PC-3 (cell line): Measurements from ENCODE around the gene OVAAL. TPM values are rescaled to one million over a fixed set of nuclear protein-coding genes. Genes with fewer than 3 reads are reported as not detected.

Experiments used
- ATAC-seq: fragments of 200-7000 bp; cut with Tn5 transposase; 2 replicates; pipeline ENCODE4 v1.9.1; 2020; ENCODE audit warnings: mild to moderate bottlenecking, moderate library complexity
- BruUV-seq: library from RNA; stranded (reverse); fragments of 400-500 nt; replicated peaks from 2 replicates; lab custom pipeline; 2021; lab: Mats Ljungman, UMichigan
- CTCF ChIA-PET: fragments of 300-600 bp; sonication (Branson Sonifier 250); formaldehyde crosslinking; loops from one replicate; lab custom pipeline; 2022; ENCODE audit warnings: antibody characterized with exemption; lab: Charles Lee
- POLR2A ChIA-PET: fragments of 300-600 bp; sonication (Branson Sonifier 250); formaldehyde crosslinking; loops from one replicate; lab custom pipeline; 2022; ENCODE audit warnings: antibody characterized with exemption; ENCODE audit not compliant: unreplicated experiment; lab: Charles Lee
- DNase-seq: peaks from one replicate; pipeline ENCODE4 v3.0.0-alpha.2; 2015
- H2AFZ ChIP-seq: fragments of 300-600 bp; sonication (generic); 2 replicates; pipeline ENCODE4 v1.6.0; 2016; ENCODE audit warnings: antibody characterized with exemption, low read length
- H3F3A ChIP-seq: fragments of 300-600 bp; sonication (generic); one replicate; pipeline ENCODE4 v1.6.0; 2017; ENCODE audit warnings: antibody characterized with exemption, low read length, control low read depth, mild to moderate bottlenecking; ENCODE audit not compliant: unreplicated experiment
- H3K27ac ChIP-seq: fragments of 300-600 bp; sonication (generic); 2 replicates; pipeline ENCODE4 v1.5.1; 2016; ENCODE audit warnings: mild to moderate bottlenecking, low read length
- H3K27me3 ChIP-seq: fragments of 300-600 bp; sonication (generic); 2 replicates; pipeline ENCODE4 v1.6.1; 2016; ENCODE audit warnings: low read length, mixed read lengths
- H3K36me3 ChIP-seq: fragments of 300-600 bp; sonication (generic); 2 replicates; pipeline ENCODE4 v1.6.1; 2016; ENCODE audit warnings: low read depth, mixed run types, low read length, mixed read lengths
- H3K4me1 ChIP-seq: fragments of 300-600 bp; sonication (generic); 2 replicates; pipeline ENCODE4 v1.5.1; 2016; ENCODE audit warnings: low read length; ENCODE audit not compliant: insufficient read depth
- H3K4me2 ChIP-seq: fragments of 300-600 bp; sonication (generic); 2 replicates; pipeline ENCODE4 v1.6.0; 2016; ENCODE audit warnings: low read length
- H3K4me3 ChIP-seq: fragments of 300-600 bp; sonication (generic); 2 replicates; pipeline ENCODE4 v1.5.1; 2016; ENCODE audit warnings: mild to moderate bottlenecking, low read length, mixed read lengths
- H3K79me2 ChIP-seq: fragments of 300-600 bp; sonication (generic); 2 replicates; pipeline ENCODE4 v1.6.1; 2017; ENCODE audit warnings: low read length, mixed read lengths
- H3K9ac ChIP-seq: fragments of 300-600 bp; sonication (generic); 2 replicates; pipeline ENCODE4 v1.6.0; 2016; ENCODE audit warnings: mild to moderate bottlenecking, low read length
- H3K9me2 ChIP-seq: fragments of 300-600 bp; sonication (generic); replicated peaks from 2 replicates; pipeline ENCODE4 v1.6.1; 2016; ENCODE audit warnings: mixed run types, low read length, mixed read lengths
- H3K9me3 ChIP-seq: fragments of 300-600 bp; sonication (generic); 2 replicates; pipeline ENCODE4 v1.6.1; 2016; ENCODE audit warnings: low read length, mixed read lengths
- H4K20me1 ChIP-seq: fragments of 300-600 bp; sonication (generic); 2 replicates; pipeline ENCODE4 v1.6.1; 2016; ENCODE audit warnings: low read length, mixed read lengths
- EZH2 ChIP-seq: fragments of 300-600 bp; sonication (generic); IDR thresholded peaks from one replicate; pipeline ENCODE4 v1.6.1; 2017; ENCODE audit warnings: antibody characterized with exemption, mild to moderate bottlenecking, low read length; ENCODE audit not compliant: unreplicated experiment
- EZH2phosphoT487 ChIP-seq: fragments of 300-600 bp; sonication (generic); IDR thresholded peaks from 2 replicates; pipeline ENCODE4 v1.6.1; 2018; ENCODE audit warnings: mild to moderate bottlenecking, antibody characterized with exemption, low read length, borderline replicate concordance
- intact Hi-C: fragments of 100-400 bp; cut with micrococcal nuclease; formaldehyde crosslinking; loops from 2 replicates; pipeline ENCODE4 v1.9.0; 2023
- total RNA-seq: library from RNA; depleted of rRNA; stranded (reverse); fragments of >200 nt; gene quantifications from 2 replicates; pipeline ENCODE4 v1.2.3, GENCODE V29; 2014
- TF ChIP-seq, protein P1 (sequence below): fragments of 300-600 bp; sonication (generic); conservative IDR thresholded peaks from 2 replicates; pipeline ENCODE4 v1.5.1; 2017; ENCODE audit warnings: antibody characterized with exemption, low read depth, mild to moderate bottlenecking, low read length

OVAAL gene
- total RNA-seq, 1 experiment from 2014 or later, result not detected

DNA sequence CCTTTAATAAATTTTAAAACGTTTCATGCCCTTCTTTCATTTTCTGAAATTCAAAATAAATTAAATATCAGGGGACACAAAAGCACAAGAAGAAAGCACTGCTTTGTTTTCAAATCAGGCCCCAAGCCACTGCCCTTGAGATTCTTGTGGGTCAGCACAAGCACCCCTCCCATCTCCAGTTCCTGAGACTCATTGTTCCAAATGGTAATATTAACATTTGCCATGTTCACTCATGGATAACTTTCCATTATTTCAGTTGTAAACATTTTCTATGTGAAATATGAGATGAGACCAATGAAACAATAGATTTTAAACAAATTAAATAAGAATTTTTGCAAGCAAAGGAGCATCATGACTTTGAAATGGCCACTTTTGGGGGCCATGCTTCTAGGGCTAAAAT is 7.7 kb downstream of the OVAAL start:
- H3K4me2 ChIP-seq, result no peak overlapping the region
- ATAC-seq, result no peak
- H3K4me3 ChIP-seq, result no peak overlapping the region
- H4K20me1 ChIP-seq, result no peaks in the 10 kb centered on the region
- no peak for DNase-seq
- no peak overlapping the region for H3K9ac ChIP-seq
- no peaks in the 10 kb centered on the region for H3K27me3 ChIP-seq
- H3K9me3 ChIP-seq, result no peaks in the 10 kb centered on the region
- 0 out of 2 replicates have a peak, but pooled peaks cover 9% of the 10 kb centered on the region for H3K4me1 ChIP-seq
- H3K27ac ChIP-seq, result no peak overlapping the region
- POLR2A ChIA-PET, result no interaction called here
- intact Hi-C loops, result no loop called here
- no peaks in the 10 kb centered on the region for H3K9me2 ChIP-seq
- CTCF ChIA-PET, result no interaction called here
- no peaks in the 10 kb centered on the region for H3K36me3 ChIP-seq
- H2AFZ ChIP-seq, result no peak overlapping the region
- no TSS peak for BruUV-seq
- no peaks in the 10 kb centered on the region for H3K79me2 ChIP-seq
- TF ChIP-seq EZH2, result no peak
- TF ChIP-seq EZH2phosphoT487, result no peak
- TF ChIP-seq, protein P1, sequence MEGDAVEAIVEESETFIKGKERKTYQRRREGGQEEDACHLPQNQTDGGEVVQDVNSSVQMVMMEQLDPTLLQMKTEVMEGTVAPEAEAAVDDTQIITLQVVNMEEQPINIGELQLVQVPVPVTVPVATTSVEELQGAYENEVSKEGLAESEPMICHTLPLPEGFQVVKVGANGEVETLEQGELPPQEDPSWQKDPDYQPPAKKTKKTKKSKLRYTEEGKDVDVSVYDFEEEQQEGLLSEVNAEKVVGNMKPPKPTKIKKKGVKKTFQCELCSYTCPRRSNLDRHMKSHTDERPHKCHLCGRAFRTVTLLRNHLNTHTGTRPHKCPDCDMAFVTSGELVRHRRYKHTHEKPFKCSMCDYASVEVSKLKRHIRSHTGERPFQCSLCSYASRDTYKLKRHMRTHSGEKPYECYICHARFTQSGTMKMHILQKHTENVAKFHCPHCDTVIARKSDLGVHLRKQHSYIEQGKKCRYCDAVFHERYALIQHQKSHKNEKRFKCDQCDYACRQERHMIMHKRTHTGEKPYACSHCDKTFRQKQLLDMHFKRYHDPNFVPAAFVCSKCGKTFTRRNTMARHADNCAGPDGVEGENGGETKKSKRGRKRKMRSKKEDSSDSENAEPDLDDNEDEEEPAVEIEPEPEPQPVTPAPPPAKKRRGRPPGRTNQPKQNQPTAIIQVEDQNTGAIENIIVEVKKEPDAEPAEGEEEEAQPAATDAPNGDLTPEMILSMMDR, result no peak
- no peaks in the 10 kb centered on the region for H3F3A ChIP-seq

DNA sequence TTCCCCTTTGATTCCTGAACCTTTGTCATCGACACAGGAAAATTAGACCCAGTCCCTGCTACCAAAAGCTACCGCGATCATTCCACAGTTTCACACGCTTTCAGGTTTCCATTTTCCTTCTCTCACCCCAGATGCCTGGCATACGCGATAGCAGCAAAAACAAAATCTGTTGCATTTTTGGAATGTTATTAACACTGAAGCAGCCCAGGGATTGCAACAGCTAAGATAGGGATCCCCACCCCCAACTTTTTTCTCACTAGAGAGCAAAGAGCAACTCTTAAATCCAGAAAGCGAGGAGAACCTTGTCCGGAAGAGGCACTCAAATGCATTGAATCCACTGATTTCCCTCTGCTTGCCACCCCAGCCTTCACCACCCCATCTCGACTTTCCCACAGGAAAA is 8.9 kb downstream of the OVAAL start:
- no peaks in the 10 kb centered on the region for H4K20me1 ChIP-seq
- TF ChIP-seq EZH2 (no peak), EZH2phosphoT487 (no peak)
- TF ChIP-seq, protein P1, result no peak
- H3K4me1 ChIP-seq, result 0 out of 2 replicates have a peak, but pooled peaks cover 7% of the 10 kb centered on the region
- no peak overlapping the region for H3K4me3 ChIP-seq
- H3K9me2 ChIP-seq, result no peaks in the 10 kb centered on the region
- DNase-seq, result no peak
- no peaks in the 10 kb centered on the region for H3K27me3 ChIP-seq
- no peak overlapping the region for H3K9ac ChIP-seq
- no peaks in the 10 kb centered on the region for H3F3A ChIP-seq
- BruUV-seq, result no TSS peak
- no peaks in the 10 kb centered on the region for H3K79me2 ChIP-seq
- no peaks in the 10 kb centered on the region for H3K36me3 ChIP-seq
- no peaks in the 10 kb centered on the region for H3K9me3 ChIP-seq
- no peak for ATAC-seq
- H2AFZ ChIP-seq, result no peak overlapping the region
- intact Hi-C loops, result no loop called here
- H3K4me2 ChIP-seq, result no peak overlapping the region
- CTCF ChIA-PET, result no interaction called here
- H3K27ac ChIP-seq, result no peak overlapping the region
- POLR2A ChIA-PET, result no interaction called here

GRCh38 chr1:180568184-180568583 is 9.4 kb downstream of the OVAAL start:
- no peak overlapping the region for H3K27ac ChIP-seq

More at GRCh38 chr1:180568184-180568583, 9.4 kb downstream of the OVAAL start:
- Histone ChIP-seq H2AFZ (no peak overlapping the region), H3K9me3 (no peaks in the 10 kb centered on the region), H3K36me3 (no peaks in the 10 kb centered on the region), H3K79me2 (no peaks in the 10 kb centered on the region), H3K9me2 (no peaks in the 10 kb centered on the region), H3K4me2 (no peak overlapping the region), H3K4me1 (0 out of 2 replicates have a peak, but pooled peaks cover 1% of the 10 kb centered on the region), H3K4me3 (no peak overlapping the region), H3F3A (no peaks in the 10 kb centered on the region), H4K20me1 (no peaks in the 10 kb centered on the region), H3K9ac (no peak overlapping the region), H3K27me3 (no peaks in the 10 kb centered on the region)
- TF ChIP-seq, protein P1, result no peak
- no peak for TF ChIP-seq EZH2
- no peak for TF ChIP-seq EZH2phosphoT487
- DNase-seq, result no peak
- BruUV-seq, result no TSS peak
- CTCF ChIA-PET, result no interaction called here
- POLR2A ChIA-PET, result no interaction called here
- intact Hi-C loops, result no loop called here
- ATAC-seq, result no peak
